HG03097 (cell line): Measurements from ENCODE around the gene EFR3B.
"Not testable (repeated sequence)": the region's sequence is repeated elsewhere in the genome, so short reads cannot be mapped to it uniquely, and the experiment has no call there.

Experiments used
- ATAC-seq: cut with Tn5 transposase; IDR thresholded peaks from one replicate; pipeline ENCODE4 v1.9.1; 2021; ENCODE audit not compliant: unreplicated experiment, low FRiP score

EFR3B gene

GRCh38 chr2:25103287-25103871 is 61.5 kb downstream of the EFR3B start:
- no peak for ATAC-seq

DNA sequence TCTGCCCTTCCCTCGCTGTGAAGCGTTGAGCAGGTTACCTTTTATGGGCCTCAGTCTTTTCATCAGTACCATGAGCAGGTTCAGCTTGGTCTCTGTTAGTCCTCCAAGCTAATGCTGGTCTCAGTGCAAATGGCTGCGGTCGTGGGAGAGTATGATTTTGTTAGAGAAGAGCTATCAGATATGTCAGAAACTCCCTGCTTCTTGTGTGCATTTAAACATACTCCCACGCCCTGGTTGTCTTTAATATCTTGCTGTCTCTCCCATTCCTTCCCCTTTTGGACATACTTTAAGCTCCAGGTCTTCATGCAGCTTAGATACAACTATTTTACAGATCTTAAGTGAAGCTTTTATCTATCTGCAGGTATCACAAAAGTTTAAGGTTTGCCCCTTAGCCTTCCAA is 62.9 kb downstream of the EFR3B start:
- ATAC-seq: no peak

GRCh38 chr2:25105336-25106085 is 63.6 kb downstream of the EFR3B start:
- ATAC-seq: no peak

DNA sequence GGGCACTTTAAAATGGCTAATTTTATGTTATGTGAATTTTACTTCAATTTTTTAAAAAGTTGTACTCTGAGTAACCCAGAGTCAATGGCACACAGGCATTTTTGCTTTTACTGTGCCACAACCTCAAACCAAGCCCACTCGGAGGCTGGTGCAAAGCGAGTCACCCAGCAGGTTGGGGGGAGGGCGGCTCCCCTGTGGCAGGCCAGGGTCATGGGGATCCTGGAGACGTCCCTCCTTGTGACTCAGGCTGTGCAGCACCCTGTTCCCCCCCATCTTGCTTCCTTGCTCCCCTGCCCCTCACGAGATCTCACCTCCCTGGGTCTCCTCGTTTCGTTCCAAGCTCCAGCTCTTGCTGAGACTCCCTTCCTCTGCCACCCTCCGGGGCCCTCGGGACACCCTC is 67.9 kb downstream of the EFR3B start:
- no peak for ATAC-seq

GRCh38 chr2:25112113-25112512 is 70.2 kb downstream of the EFR3B start:
- ATAC-seq: no peak

GRCh38 chr2:25115249-25115883 is 73.5 kb downstream of the EFR3B start:
- no peak for ATAC-seq

DNA sequence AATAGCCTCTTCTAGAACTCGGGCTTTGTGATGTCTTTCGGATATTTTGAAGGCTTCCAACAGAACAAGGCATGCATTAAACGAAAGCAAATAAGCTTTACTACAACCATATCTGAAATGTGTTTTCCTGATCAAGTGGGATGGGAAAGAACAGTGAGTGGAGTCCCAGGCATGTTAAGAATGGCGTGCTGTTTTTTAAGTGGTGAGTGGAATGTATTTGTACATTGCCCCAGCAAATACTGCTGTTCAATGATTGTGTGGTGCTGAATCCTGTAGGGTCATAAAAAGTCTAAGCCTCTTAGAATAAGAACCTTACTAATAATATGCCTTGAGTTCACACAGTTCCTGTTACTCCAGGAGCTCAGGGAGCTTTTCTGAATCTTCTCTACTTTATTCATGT is 74.0 kb downstream of the EFR3B start:
- ATAC-seq: no peak

- ATAC-seq: no peak
Measured at GRCh38 chr2:25116956-25117355, 75.1 kb downstream of the EFR3B start.

DNA sequence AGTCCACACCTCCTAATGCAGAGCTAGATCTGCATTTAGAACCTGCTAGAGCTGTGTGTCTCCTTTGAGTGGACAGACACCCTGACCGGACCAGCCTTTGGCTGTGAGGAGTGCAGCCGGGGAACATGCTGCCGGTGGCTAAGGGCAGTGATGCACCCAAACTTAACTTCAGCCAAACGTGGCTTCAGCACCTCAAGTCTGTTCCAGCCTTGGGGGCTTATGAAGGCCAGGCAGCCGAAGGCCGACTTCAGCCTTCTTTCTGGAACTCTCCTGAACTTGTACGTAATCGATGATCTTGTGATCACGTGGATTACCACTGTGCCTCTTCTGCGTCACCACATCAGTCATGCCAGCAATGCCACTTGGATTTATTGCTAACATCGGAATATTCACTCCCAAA is 77.4 kb downstream of the EFR3B start:
- no peak for ATAC-seq

GRCh38 chr2:25122367-25122766 is 80.5 kb downstream of the EFR3B start:
- no peak for ATAC-seq

DNA sequence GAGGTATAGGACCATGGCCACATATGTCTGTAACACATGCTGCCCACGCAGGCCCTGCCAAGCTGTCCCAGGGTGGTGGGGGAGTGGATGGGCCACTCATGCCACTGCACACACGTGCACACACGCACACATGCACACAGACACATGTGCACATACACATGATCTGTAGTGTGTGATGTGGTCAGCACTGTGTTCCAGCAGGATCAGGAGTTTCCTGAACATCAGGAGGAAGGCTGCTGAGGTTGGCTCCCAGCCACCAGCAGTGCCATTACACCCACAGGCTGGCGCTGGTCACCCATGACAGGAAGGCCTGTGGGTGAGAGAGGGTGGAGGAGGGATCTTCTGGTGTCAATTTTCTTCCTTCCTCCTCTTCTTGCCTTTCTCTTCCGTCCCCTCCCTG is 81.8 kb downstream of the EFR3B start:
- ATAC-seq: no peak

DNA sequence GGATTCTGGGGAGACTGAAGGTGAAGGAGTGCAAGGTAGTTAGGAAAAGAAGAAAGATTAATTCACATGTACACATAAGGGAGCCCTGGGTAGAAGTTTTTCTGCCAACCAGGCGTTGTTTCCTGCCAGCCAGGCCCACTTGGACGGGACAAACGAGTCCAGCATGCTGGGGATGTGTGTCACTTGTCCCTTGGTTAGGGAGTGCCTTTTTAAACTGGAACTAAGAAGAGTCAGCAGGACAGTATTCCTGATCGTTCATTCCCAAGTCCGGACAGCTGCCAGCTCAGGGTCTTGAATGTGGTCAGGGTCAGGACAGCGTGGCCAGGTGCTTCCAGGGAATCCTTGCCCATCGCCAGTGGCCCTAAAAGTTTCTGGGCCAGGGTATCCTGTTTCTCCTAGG is 83.3 kb downstream of the EFR3B start:
- ATAC-seq: no peak

- ATAC-seq: no peak
Measured at GRCh38 chr2:25125976-25126375, 84.1 kb downstream of the EFR3B start.

DNA sequence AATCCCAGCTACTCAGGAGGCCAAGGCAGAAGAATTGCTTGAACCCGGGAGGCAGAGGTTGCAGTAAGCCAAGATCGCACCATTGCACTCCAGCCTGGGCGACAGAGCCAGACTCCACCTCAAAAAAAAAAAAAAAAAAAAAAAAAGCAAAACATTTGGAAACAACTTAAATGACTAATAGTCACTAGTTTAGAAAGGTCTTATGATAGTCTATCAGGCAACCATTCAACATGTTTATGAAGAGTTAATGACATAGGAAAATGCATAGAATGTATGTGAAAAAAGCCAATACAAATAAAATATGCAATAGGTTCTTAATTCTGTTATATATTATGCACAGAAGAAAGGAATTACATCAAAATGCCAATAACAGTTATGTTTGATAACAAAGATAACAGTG is 85.2 kb downstream of the EFR3B start:
- not testable (repeated sequence) for ATAC-seq

DNA sequence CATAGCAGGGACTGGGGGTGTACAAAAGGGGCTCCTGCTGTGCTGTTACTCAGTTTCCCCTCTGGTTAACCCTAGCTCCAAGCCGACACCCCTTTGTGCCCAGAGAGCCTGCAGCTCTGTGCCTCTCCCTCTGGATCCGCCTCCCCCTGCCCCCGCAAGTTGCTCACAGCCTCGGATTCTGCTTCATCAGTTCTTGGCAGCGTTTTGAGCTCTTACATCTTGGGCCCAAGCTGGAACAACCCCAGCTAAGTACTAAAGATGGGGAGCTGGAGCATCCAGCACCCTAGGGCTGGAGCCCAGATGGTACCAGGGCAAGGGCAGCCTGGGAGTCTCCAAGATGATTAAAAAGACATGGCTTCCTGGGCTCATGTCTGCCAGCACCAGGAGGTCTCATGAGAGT is 85.8 kb downstream of the EFR3B start:
- no peak for ATAC-seq

- no peak for ATAC-seq
Measured at GRCh38 chr2:25129901-25130520, 88.1 kb downstream of the EFR3B start.

- ATAC-seq: no peak
Measured at GRCh38 chr2:25131253-25131566, 89.3 kb downstream of the EFR3B start.

- no peak for ATAC-seq
Measured at GRCh38 chr2:25131567-25132298, 89.9 kb downstream of the EFR3B start.

DNA sequence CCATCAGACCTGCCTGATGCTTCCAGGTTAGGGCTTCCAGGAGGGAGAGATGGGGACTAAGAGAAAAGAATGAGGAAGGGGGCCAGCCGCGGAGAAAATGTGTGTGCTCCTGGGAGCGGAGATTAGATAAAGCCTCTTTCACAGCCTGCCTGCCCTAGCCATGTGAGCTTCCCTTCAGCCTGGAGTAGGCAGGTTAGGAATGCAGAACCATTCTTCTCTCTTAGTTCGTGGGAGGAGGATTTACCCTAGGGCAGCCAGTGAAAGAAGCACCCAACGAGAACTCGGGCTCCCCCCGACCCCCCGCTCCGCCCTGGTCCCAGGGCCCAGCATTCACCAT is 90.4 kb downstream of the EFR3B start:
- no peak for ATAC-seq

DNA sequence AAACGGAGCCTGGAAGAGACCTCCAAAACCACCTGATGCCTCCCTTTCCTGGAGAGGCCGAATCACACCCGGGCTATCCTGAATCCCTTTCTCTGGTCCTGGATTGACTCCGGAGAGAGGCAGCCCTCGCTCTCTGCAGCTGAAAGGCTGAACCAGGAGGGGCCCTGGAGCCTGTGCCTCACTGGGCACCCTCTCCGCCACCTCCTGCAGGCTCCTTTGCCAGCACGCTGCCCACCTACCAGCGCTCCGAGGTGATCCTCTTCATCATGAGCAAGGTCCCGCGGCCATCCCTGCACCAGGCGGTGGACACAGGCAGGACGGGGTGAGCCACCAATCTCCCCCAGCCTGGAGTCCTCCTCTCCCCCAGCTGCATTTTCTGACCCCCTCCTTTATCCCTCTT is 90.8 kb downstream of the EFR3B start:
- ATAC-seq: no peak

DNA sequence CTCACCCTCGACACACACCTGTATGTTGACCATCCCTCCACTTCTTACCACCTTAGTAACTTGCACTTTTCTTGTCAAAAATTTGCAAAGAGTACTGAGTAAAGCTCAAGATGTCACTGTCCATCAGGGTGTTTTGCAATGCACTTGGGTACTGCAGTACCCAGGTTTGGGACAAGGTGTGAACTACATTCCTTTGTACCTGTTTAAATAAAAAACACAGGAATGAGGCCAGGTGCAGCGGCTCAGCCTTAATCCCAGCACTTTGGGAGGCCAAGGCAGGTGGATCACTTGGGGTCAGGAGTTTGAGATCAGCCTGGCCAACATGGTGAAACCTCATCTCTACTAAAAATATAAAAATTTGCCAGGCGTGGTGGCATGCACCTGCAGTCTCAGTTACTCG is 98.7 kb downstream of the EFR3B start:
- not testable (repeated sequence) for ATAC-seq
